Activated CD4-positive, alpha-beta T cell treated with anti-CD3 and anti-CD28 coated beads, Interleukin-2, amount 10 ng/mL, durations not matched to agents 24 days and 14 days (primary cell): ENCODE results near the gene HAND1. TPM values are rescaled to one million over a fixed set of nuclear protein-coding genes. Genes with fewer than 3 reads are reported as not detected.

Source experiments
- total RNA-seq: library from RNA; stranded (reverse); gene quantifications from 2 replicates; pipeline ENCODE4 v1.2.3, GENCODE V29; 2022

HAND1 gene
- total RNA-seq, 1 donor from 2014 or later, result not detected

Other genes with a start within 250 kb of the HAND1 start
- gene SAP30L, start 32.2 kb downstream of the HAND1 start, total RNA-seq, result 31.4 and 37.7 TPM in 2 replicates